Caco-2 (cell line): ENCODE measurements around the gene CHDH. TPM values are rescaled to one million over a fixed set of nuclear protein-coding genes. Genes with fewer than 3 reads are reported as not detected.

Experiments
- BruUV-seq: library from RNA; stranded (reverse); fragments of 400-500 nt; replicated peaks from 2 replicates; lab custom pipeline; 2021; lab: Mats Ljungman, UMichigan
- CTCF ChIA-PET: fragments of 300-600 bp; sonication (Branson Sonifier 250); formaldehyde crosslinking; loops from one replicate; lab custom pipeline; 2022; ENCODE audit warnings: antibody characterized with exemption; lab: Charles Lee
- POLR2A ChIA-PET: fragments of 300-600 bp; sonication (Branson Sonifier 250); formaldehyde crosslinking; loops from one replicate; lab custom pipeline; 2022; ENCODE audit warnings: antibody characterized with exemption; lab: Charles Lee
- DNase-seq, 2 experiments: peaks; one replicate each; pipeline versions ENCODE4 v3.0.0 to v3.0.0-alpha.2; 2020 to 2022
- H3K27me3 ChIP-seq: replicated peaks from 2 replicates; pipeline ENCODE4 v1.6.0; 2011; ENCODE audit warnings: low read length; ENCODE audit not compliant: control insufficient read depth, insufficient read depth
- H3K36me3 ChIP-seq: 2 replicates; pipeline ENCODE4 v1.5.1; 2011; ENCODE audit warnings: low read length; ENCODE audit not compliant: control insufficient read depth, insufficient read depth
- H3K4me1 ChIP-seq: fragments of 250-450 bp; sonication (Bioruptor Pico); 2 replicates; pipeline ENCODE4 v1.5.1; 2020; ENCODE audit warnings: mild to moderate bottlenecking
- H3K4me3 ChIP-seq: 2 replicates; pipeline ENCODE4 v1.5.1; 2011; ENCODE audit warnings: low read depth, mild to moderate bottlenecking, control low read depth, low read length
- H3K9me3 ChIP-seq: fragments of 250-450 bp; sonication (Bioruptor Pico); 2 replicates; pipeline ENCODE4 v1.5.1; 2020; ENCODE audit warnings: mild to moderate bottlenecking, moderate library complexity
- H3K27ac Mint-ChIP-seq: one replicate; pipeline ENCODE4 v1.8.0; 2022; ENCODE audit warnings: mixed read lengths; ENCODE audit not compliant: unreplicated experiment
- H3K27me3 Mint-ChIP-seq: one replicate; pipeline ENCODE4 v1.8.0; 2022; ENCODE audit warnings: mixed read lengths; ENCODE audit not compliant: insufficient read depth, unreplicated experiment
- H3K36me3 Mint-ChIP-seq: one replicate; pipeline ENCODE4 v1.8.0; 2022; ENCODE audit warnings: mild to moderate bottlenecking, mixed read lengths; ENCODE audit not compliant: insufficient read depth, unreplicated experiment
- H3K4me1 Mint-ChIP-seq: one replicate; pipeline ENCODE4 v1.8.0; 2022; ENCODE audit warnings: low read depth, mixed read lengths; ENCODE audit not compliant: unreplicated experiment
- H3K4me3 Mint-ChIP-seq: one replicate; pipeline ENCODE4 v1.8.0; 2022; ENCODE audit warnings: mild to moderate bottlenecking, moderate library complexity, mixed read lengths; ENCODE audit not compliant: unreplicated experiment
- H3K9me3 Mint-ChIP-seq: one replicate; pipeline ENCODE4 v1.8.0; 2022; ENCODE audit warnings: mixed read lengths; ENCODE audit not compliant: unreplicated experiment
- CTCF ChIP-seq, 2 experiments: fragments of 200-600 bp in 1 of 2; IDR thresholded peaks; 1 replicate in 1 of 2; 2 replicates in 1 of 2; pipeline versions ENCODE4 v1.5.1 to v1.8.0; 2011 to 2022; ENCODE audit warnings: antibody characterized with exemption in 1 of 2, control low read depth in 1 of 2, inconsistent platforms in 1 of 2, low read depth in 1 of 2, low read length in 1 of 2, mild to moderate bottlenecking in 1 of 2, moderate library complexity in 1 of 2; ENCODE audit not compliant: insufficient read depth in 1 of 2, severe bottlenecking in 1 of 2, unreplicated experiment in 1 of 2
- intact Hi-C: fragments of 100-400 bp; cut with micrococcal nuclease; formaldehyde crosslinking; loops from one replicate; pipeline ENCODE4 v1.10.0; 2022; ENCODE audit not compliant: unreplicated experiment
- total RNA-seq: library from RNA; stranded (reverse); gene quantifications from 2 replicates; pipeline ENCODE4 v1.2.3, GENCODE V29; 2022

CHDH gene
- total RNA-seq, 1 experiment from 2014 or later, result 32.4 TPM

GRCh38 chr3:53778153-53778552, 68.1 kb downstream of the CHDH start:
- intact Hi-C loops, result no loop called here
- ChIA-PET POLR2A (no interaction called here), CTCF (no interaction called here)
- Mint-ChIP-seq H3K36me3 (no peaks in the 10 kb centered on the region), H3K27ac (no peak overlapping the region), H3K9me3 (no peaks in the 10 kb centered on the region), H3K4me3 (no peak overlapping the region), H3K27me3 (no peaks in the 10 kb centered on the region), H3K4me1 (peaks cover 7% of the 10 kb centered on the region)
- DNase-seq, result no peak
- no peak overlapping the region for H3K4me3 ChIP-seq
- no peaks in the 10 kb centered on the region for H3K9me3 ChIP-seq
- no peaks in the 10 kb centered on the region for H3K4me1 ChIP-seq
- H3K27me3 ChIP-seq, result no peaks in the 10 kb centered on the region
- BruUV-seq, result no TSS peak
- no peak for TF ChIP-seq CTCF (IDR thresholded peaks at IDR 0.05; ENCODE audit: insufficient read depth in 1 of 2, low read depth in 1 of 2, low read length in 1 of 2, severe bottlenecking in 1 of 2, unreplicated experiment in 1 of 2)
- no peaks in the 10 kb centered on the region; the same call in 1 of the 2 replicates for H3K36me3 ChIP-seq

GRCh38 chr3:53777468-53777867, 68.8 kb downstream of the CHDH start:
- DNase-seq, result no peak
- no peak for TF ChIP-seq CTCF (IDR thresholded peaks at IDR 0.05; ENCODE audit: insufficient read depth in 1 of 2, low read depth in 1 of 2, low read length in 1 of 2, severe bottlenecking in 1 of 2, unreplicated experiment in 1 of 2)
- Mint-ChIP-seq H3K27me3 (no peaks in the 10 kb centered on the region), H3K4me3 (no peak overlapping the region), H3K4me1 (peaks cover 7% of the 10 kb centered on the region), H3K9me3 (no peaks in the 10 kb centered on the region), H3K27ac (no peak overlapping the region), H3K36me3 (no peaks in the 10 kb centered on the region)
- ChIA-PET POLR2A (no interaction called here), CTCF (no interaction called here)
- no TSS peak for BruUV-seq
- H3K4me1 ChIP-seq, result no peaks in the 10 kb centered on the region
- H3K27me3 ChIP-seq, result no peaks in the 10 kb centered on the region
- no peaks in the 10 kb centered on the region for H3K9me3 ChIP-seq
- no peak overlapping the region for H3K4me3 ChIP-seq
- H3K36me3 ChIP-seq, result no peaks in the 10 kb centered on the region; the same call in 1 of the 2 replicates
- intact Hi-C loops, result no loop called here

GRCh38 chr3:53776494-53777101, 69.6 kb downstream of the CHDH start:
- no peak overlapping the region for H3K27ac Mint-ChIP-seq
- no peak overlapping the region for H3K4me3 ChIP-seq
- no peak for DNase-seq
- POLR2A ChIA-PET, result no interaction called here
- H3K9me3 ChIP-seq, result no peaks in the 10 kb centered on the region
- H3K27me3 ChIP-seq, result no peaks in the 10 kb centered on the region
- no peaks in the 10 kb centered on the region for H3K9me3 Mint-ChIP-seq
- H3K4me1 ChIP-seq, result no peaks in the 10 kb centered on the region
- CTCF ChIA-PET, result no interaction called here
- BruUV-seq, result no TSS peak
- H3K36me3 ChIP-seq, result no peaks in the 10 kb centered on the region; the same call in 1 of the 2 replicates
- intact Hi-C loops, result no loop called here
- H3K36me3 Mint-ChIP-seq, result no peaks in the 10 kb centered on the region
- H3K27me3 Mint-ChIP-seq, result no peaks in the 10 kb centered on the region
- TF ChIP-seq CTCF (IDR thresholded peaks at IDR 0.05; ENCODE audit: insufficient read depth in 1 of 2, low read depth in 1 of 2, low read length in 1 of 2, severe bottlenecking in 1 of 2, unreplicated experiment in 1 of 2), result no peak
- no peak overlapping the region for H3K4me3 Mint-ChIP-seq
- peaks cover 7% of the 10 kb centered on the region for H3K4me1 Mint-ChIP-seq
